Liver (tissue), 2 donors: Measurements from ENCODE around the gene NAA35.

Experiments
- ATF3 ChIP-seq: IDR thresholded peaks from 2 replicates; pipeline ENCODE4 v1.6.1; 2016; ENCODE audit warnings: antibody characterized with exemption
- ZBTB33 ChIP-seq: IDR thresholded peaks from 2 replicates; pipeline ENCODE4 v1.6.1; 2016; ENCODE audit warnings: antibody characterized with exemption
- donor health status: healthy.

GRCh38 chr9:86009133-86009532 is 68.2 kb downstream of the NAA35 start:
- TF ChIP-seq ZBTB33 (no peak), ATF3 (no peak)
